ENCODE data around the gene PRSS22.

PRSS22 gene

DNA sequence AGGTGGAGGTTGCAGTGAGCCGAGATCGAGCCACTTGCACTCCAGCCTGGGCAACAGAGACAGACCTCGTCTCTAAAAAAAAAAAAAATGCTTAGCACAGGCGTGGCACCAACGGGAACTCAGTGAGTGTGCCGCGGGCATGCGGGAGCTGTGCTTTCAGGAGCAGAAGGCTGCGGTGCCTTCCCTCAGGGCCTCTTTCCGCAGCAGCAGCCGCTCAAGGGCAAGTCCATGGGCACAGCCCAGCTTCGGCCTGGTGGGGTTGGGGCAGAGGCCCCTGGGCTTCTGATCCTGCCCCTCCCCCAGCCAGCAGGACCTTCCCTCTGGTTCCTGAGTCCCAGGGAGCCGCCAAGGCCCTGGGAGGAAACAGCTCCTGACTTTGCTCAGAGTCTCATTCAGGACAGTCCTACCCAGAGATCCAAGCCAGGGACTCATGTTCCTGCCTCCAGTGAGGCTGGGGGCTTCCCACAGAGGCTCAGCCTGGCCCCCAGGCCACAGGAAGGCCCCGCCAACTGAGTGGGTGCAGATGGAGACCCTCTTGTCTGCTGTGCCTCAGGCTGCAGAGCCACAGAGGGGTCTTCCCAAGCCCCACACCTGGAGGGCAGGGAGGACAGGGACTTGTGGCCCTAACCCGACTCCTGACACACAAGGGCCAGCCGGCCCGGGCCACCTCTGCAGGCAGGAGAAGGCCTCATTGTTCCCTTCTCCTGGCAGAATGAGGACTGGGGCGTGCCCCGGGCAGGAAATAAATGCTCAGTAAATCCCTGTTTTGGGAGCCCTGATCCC lies 31.2 kb downstream of the PRSS22 start:
- TF ChIP-seq, protein P1, sequence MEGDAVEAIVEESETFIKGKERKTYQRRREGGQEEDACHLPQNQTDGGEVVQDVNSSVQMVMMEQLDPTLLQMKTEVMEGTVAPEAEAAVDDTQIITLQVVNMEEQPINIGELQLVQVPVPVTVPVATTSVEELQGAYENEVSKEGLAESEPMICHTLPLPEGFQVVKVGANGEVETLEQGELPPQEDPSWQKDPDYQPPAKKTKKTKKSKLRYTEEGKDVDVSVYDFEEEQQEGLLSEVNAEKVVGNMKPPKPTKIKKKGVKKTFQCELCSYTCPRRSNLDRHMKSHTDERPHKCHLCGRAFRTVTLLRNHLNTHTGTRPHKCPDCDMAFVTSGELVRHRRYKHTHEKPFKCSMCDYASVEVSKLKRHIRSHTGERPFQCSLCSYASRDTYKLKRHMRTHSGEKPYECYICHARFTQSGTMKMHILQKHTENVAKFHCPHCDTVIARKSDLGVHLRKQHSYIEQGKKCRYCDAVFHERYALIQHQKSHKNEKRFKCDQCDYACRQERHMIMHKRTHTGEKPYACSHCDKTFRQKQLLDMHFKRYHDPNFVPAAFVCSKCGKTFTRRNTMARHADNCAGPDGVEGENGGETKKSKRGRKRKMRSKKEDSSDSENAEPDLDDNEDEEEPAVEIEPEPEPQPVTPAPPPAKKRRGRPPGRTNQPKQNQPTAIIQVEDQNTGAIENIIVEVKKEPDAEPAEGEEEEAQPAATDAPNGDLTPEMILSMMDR (conservative IDR thresholded peaks at IDR 0.05; ENCODE audit: low read depth, low read length): no peak
- Histone ChIP-seq H3K9ac (no peak overlapping the region), H3K36me3 (ENCODE audit: insufficient read depth) (no peaks in the 10 kb centered on the region), H3K4me1 (ENCODE audit: low read depth, poor library complexity, severe bottlenecking) (no peaks in the 10 kb centered on the region), H3K4me3 (IDR thresholded peaks at IDR 0.05; ENCODE audit: insufficient read depth, low read depth, low read length) (no peak overlapping the region), H3K27me3 (ENCODE audit: insufficient read depth, low read depth) (peaks cover 100% of the 10 kb centered on the region), H3K27ac (no peak overlapping the region), H2AFZ (ENCODE audit: low read depth) (no peak overlapping the region), H3K4me2 (no peak overlapping the region), H3K79me2 (ENCODE audit: insufficient read depth, low read depth) (no peaks in the 10 kb centered on the region), H4K20me1 (ENCODE audit: insufficient read depth) (no peaks in the 10 kb centered on the region)

DNA sequence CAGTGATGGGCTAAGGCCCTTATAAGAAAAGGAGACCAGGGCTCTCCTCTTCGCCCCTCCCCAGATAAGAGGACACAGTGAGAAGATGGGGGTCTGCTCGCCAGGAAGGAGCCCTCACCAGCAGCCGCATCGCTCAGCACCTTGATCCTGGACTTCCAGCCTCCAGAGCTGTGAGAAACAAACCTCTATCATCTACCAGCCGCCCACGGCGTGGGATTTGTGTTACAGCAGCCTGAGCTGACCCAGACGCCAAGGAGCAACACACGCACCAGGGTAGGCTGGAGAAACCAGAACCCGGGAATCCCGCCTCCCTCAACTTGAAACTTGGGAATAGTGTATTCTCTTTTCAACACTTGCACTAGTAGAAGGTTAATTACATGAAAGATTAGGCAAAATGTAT lies 32.1 kb downstream of the PRSS22 start:
- H4K20me1 ChIP-seq (ENCODE audit: insufficient read depth): no peaks in the 10 kb centered on the region
- no peak overlapping the region for H3K9ac ChIP-seq

DNA sequence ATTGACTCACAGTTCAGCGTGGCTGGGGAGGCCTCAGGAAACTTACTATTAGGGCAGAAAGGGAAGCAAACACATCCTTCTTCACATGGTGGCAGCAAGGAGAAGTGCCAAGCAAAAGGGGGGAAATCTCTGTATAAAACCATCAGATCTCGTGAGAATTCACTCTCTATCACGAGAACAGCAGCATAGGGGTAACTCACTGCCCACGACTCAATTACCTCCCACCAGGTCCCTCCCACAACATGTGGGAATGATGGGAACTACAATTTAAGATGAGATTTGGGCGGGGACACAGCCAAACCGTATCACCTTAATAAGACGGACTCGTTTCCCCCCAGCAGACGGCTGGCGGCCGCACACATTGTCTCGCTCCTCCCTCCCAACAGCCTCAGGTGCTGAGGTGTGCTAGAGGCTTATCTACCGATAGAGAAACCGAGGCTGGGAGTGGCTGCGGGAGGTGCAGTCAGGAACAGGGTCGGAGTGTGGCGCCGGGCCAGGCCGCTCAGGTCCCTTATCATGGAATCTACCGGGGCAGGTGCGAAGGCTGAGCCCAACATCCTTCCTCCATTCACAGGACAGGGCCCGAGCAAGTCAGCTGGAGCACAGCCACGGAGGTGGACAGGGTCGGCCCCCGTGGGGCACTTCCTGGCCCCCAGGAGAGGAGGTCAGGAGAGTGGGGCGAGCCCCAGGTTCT lies 32.8 kb downstream of the PRSS22 start:
- Histone ChIP-seq H3K79me2 (ENCODE audit: insufficient read depth, low read depth) (no peaks in the 10 kb centered on the region), H2AFZ (ENCODE audit: low read depth) (no peak overlapping the region), H3K27me3 (ENCODE audit: insufficient read depth, low read depth) (peaks cover 100% of the 10 kb centered on the region), H3K4me3 (IDR thresholded peaks at IDR 0.05; ENCODE audit: insufficient read depth, low read depth, low read length) (no peak overlapping the region), H3K4me1 (ENCODE audit: low read depth, poor library complexity, severe bottlenecking) (no peaks in the 10 kb centered on the region), H3K9ac (no peak overlapping the region), H3K4me2 (no peak overlapping the region), H3K36me3 (ENCODE audit: insufficient read depth) (no peaks in the 10 kb centered on the region), H3K27ac (no peak overlapping the region), H4K20me1 (ENCODE audit: insufficient read depth) (no peaks in the 10 kb centered on the region)
- TF ChIP-seq, protein P1 (conservative IDR thresholded peaks at IDR 0.05; ENCODE audit: low read depth, low read length): no peak

More for the DNA sequence above, 32.1 kb downstream of the PRSS22 start:
- no peak overlapping the region for H3K4me3 ChIP-seq (IDR thresholded peaks at IDR 0.05; ENCODE audit: insufficient read depth, low read depth, low read length)
- no peak overlapping the region for H3K27ac ChIP-seq
- H3K36me3 ChIP-seq (ENCODE audit: insufficient read depth): no peaks in the 10 kb centered on the region
- H3K27me3 ChIP-seq (ENCODE audit: insufficient read depth, low read depth): peaks cover 100% of the 10 kb centered on the region
- no peaks in the 10 kb centered on the region for H3K79me2 ChIP-seq (ENCODE audit: insufficient read depth, low read depth)
- TF ChIP-seq, protein P1 (conservative IDR thresholded peaks at IDR 0.05; ENCODE audit: low read depth, low read length): no peak
- H2AFZ ChIP-seq (ENCODE audit: low read depth): no peak overlapping the region
- no peaks in the 10 kb centered on the region for H3K4me1 ChIP-seq (ENCODE audit: low read depth, poor library complexity, severe bottlenecking)
- H3K4me2 ChIP-seq: no peak overlapping the region

DNA sequence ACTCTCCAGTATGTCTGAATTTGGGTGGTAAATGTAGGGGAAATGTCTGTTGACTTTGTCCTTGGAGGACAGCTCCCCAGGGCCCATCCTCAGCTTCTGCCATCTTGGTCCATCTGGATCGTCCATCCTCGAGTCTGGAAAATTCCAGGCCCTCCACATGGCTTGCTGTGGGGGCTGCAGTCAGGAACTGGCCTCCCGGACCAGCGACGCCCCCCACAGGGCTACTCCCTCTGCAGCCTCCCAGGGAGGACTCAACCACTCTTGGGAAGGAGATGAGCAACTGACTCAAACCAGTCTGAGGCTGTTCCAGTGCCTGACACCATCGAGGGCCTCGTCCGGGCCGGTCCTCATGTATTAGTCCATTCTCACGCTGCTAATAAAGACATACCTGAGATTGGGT lies 33.3 kb downstream of the PRSS22 start:
- TF ChIP-seq, protein P1 (conservative IDR thresholded peaks at IDR 0.05; ENCODE audit: low read depth, low read length): no peak
- Histone ChIP-seq H2AFZ (ENCODE audit: low read depth) (no peak overlapping the region), H3K4me1 (ENCODE audit: low read depth, poor library complexity, severe bottlenecking) (no peaks in the 10 kb centered on the region), H4K20me1 (ENCODE audit: insufficient read depth) (no peaks in the 10 kb centered on the region), H3K79me2 (ENCODE audit: insufficient read depth, low read depth) (no peaks in the 10 kb centered on the region), H3K36me3 (ENCODE audit: insufficient read depth) (no peaks in the 10 kb centered on the region), H3K27ac (no peak overlapping the region), H3K27me3 (ENCODE audit: insufficient read depth, low read depth) (peaks cover 100% of the 10 kb centered on the region), H3K4me2 (no peak overlapping the region), H3K4me3 (IDR thresholded peaks at IDR 0.05; ENCODE audit: insufficient read depth, low read depth, low read length) (no peak overlapping the region), H3K9ac (no peak overlapping the region)
